Astrocyte of the spinal cord (primary cell): Measurements from ENCODE around the gene CACHD1.

ENCODE experiments used
- DNase-seq: peaks from one replicate; pipeline ENCODE4 v3.0.0; 2011; ENCODE audit warnings: low read depth, low spot score
- H3K4me3 ChIP-seq: 2 replicates; pipeline ENCODE4 v1.5.1; 2011; ENCODE audit warnings: low read depth, mild to moderate bottlenecking, low read length, moderate library complexity
- in situ Hi-C: cut with HindIII; loops from 2 replicates; pipeline ENCODE4 v1.10.0; 2017; ENCODE audit warnings: low sequenced_read_pairs
- TF ChIP-seq, protein P1 (sequence below): IDR thresholded peaks from 2 replicates; pipeline ENCODE4 v1.5.1; 2012; ENCODE audit warnings: low read depth, mild to moderate bottlenecking, low read length, inconsistent platforms

The CACHD1 gene

DNA sequence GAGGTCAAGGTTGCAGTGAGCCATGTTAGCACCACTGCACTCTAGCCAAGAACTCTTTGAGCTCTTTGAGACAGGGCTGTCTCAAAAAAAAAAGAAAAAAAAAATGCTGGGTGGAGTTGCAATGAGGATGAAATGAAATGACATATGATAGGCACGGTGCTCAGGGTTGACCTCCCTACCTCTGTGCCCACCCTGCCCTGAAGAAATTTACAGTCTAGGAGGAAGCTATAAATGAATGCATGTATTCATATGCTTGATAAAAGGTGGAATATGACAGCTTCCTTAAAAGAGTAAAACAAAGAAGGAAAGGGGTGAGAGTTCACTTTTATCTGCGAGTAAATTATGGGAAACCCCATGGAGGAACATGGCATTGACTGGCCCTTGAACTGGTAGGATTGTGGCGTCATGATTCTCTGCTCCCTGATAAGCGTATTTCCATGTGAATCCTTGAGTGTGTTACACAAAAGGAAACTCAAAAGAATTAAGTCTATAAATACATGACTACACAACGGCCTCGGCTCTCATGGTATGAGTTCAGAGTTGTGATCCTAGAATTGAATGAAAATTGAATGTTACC lies 215.9 kb downstream of the CACHD1 start:
- TF ChIP-seq, protein P1, sequence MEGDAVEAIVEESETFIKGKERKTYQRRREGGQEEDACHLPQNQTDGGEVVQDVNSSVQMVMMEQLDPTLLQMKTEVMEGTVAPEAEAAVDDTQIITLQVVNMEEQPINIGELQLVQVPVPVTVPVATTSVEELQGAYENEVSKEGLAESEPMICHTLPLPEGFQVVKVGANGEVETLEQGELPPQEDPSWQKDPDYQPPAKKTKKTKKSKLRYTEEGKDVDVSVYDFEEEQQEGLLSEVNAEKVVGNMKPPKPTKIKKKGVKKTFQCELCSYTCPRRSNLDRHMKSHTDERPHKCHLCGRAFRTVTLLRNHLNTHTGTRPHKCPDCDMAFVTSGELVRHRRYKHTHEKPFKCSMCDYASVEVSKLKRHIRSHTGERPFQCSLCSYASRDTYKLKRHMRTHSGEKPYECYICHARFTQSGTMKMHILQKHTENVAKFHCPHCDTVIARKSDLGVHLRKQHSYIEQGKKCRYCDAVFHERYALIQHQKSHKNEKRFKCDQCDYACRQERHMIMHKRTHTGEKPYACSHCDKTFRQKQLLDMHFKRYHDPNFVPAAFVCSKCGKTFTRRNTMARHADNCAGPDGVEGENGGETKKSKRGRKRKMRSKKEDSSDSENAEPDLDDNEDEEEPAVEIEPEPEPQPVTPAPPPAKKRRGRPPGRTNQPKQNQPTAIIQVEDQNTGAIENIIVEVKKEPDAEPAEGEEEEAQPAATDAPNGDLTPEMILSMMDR: no peak
- DNase-seq: no peak
- in situ Hi-C loops: no loop called here
- no peak overlapping the region for H3K4me3 ChIP-seq

DNA sequence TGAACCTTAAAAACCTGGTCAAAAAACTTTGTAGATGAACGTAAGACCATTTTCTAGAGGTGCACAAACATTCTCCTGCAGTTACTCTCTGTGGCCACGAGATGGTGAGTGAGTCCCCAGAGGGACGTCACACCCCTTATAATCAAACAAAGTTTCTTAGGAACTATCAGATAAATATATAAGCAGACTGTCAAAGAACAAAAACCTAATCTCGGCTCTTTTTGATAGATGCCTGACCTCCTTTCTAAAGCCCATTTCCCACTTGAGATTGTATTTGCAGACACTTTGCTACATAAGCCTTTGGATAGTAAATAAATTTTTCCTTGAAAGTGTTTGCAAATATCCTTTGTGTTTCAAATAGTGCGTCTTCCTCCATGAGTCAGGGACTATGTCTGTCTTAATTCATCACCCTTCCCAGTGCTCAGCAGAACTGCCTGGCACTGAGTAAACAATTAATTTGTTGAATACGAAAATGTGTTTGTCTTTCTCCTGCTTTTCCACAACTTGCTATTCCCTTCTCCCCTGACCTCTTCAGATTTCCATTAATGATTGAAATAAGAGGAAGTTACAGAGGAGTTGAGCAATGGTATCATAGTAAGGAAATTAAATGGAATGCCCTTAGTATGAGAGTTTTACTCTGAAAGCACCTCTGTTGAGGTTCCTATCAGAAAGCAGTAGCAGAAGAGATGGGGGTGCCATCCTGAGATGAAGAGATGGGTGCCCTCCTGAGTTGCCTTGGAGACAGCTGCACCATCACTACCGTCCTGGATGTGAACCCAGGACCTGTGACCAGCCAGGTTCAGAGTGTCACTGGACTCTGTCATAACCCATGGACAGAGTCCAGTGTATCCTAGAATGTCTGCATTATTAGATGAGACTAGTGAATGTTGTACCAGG lies 217.1 kb downstream of the CACHD1 start:
- peak; percentile 71 for DNase-seq
- TF ChIP-seq, protein P1: peak; percentile 91
- in situ Hi-C loops: no loop called here
- no peak overlapping the region for H3K4me3 ChIP-seq

DNA sequence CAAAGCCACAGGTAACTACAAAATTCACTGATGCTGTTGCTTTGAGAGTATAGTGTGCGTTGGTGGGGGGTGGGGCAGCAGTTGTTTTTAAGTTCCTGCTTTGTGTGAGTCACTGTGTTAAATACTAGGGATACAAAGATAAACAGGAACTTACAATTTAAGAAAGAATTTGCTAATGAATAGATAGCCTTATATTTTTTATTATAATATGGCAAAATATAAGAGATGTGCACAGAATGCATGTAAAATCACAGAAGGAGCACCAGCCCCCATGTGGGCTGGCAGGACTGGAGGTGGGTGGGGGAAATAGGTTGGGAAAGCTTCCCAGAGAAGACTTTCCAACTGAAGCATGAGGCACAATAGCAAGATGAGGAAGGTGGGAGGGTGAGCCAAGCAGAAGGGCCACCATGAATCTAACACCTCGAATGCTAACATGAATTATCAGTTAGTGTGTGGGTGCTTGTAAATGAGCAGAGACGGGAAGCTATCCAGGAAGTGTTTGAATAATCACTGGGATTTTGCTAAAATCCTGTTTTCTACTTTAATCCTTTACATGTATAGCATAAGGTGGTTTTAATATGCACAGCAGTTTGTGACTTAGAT lies 217.9 kb downstream of the CACHD1 start:
- no peak overlapping the region for H3K4me3 ChIP-seq
- TF ChIP-seq, protein P1: no peak
- in situ Hi-C loops: no loop called here
- DNase-seq: no peak

DNA sequence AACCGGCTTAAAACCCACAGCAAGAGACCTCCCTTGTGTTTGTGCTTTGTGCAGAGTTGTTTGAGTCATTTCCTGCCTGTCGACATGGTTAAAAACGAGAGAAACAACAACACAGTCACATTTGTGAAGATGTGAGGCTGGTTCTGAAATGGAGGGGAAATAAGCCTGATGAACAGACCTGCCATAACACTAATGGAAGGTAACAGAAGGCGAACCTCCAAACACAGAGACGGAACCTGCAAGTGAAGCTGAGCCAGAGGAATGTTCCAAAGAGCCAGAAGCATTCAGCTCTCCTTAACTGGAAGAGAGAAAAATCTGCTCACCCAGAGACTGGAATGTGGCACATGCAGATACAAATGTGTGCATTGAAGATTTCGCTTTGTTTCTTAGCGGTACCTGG lies 221.7 kb downstream of the CACHD1 start:
- no peak overlapping the region for H3K4me3 ChIP-seq
- TF ChIP-seq, protein P1: no peak
- in situ Hi-C loops: no loop called here
- DNase-seq: peak; percentile 51

DNA sequence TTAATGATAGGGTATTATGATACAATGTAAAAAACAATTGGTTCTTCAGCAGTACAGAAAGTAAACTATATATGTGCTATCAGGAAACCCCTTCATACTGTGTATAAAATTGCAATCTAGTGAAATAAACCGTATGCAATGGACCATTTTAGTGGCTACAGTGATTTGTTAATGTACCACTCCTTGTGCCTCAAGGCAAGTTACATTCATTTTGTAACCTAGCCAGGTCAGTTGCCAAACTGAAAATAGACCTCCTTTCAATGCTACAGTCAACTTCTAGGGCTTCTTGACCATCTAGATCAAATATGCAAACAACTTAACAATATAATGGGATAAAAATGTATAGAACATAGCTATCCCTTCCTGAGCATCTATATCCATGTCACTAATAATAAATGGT lies 223.0 kb downstream of the CACHD1 start:
- H3K4me3 ChIP-seq: no peak overlapping the region
- in situ Hi-C loops: no loop called here
- no peak for DNase-seq
- TF ChIP-seq, protein P1: no peak

DNA sequence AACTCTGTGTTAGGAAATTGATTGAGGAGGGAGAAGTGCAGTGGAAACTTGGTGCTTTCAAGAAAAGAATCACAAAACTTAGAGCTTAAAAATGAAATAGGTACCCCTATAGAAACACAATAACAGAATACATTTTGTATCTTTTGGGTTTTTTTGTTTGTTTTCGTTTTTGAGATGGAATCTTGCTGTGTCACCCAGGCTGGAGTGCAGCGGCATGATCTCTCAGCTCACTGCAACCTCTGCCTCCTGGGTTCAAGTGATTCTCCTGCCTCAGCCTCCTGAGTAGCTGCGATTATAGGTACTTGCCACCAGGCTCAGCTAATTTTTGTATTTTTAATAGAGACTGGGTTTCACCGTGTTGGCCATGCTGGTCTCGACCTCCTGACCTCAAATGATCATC lies 223.5 kb downstream of the CACHD1 start:
- H3K4me3 ChIP-seq: no peak overlapping the region
- in situ Hi-C loops: no loop called here
- TF ChIP-seq, protein P1: no peak
- DNase-seq: no peak
